NCI-H187 treated with DMSO at 0.1 percent for 48 hours (cell line): ENCODE data around the gene WAPL.
"Not testable (repeated sequence)": the region's sequence is repeated elsewhere in the genome, so short reads cannot be mapped to it uniquely, and the experiment has no call there.

Experiments
- DNase-seq: peaks from one replicate; lab custom pipeline; 2025; lab: John Stamatoyannopoulos, UW

WAPL gene, protein sequence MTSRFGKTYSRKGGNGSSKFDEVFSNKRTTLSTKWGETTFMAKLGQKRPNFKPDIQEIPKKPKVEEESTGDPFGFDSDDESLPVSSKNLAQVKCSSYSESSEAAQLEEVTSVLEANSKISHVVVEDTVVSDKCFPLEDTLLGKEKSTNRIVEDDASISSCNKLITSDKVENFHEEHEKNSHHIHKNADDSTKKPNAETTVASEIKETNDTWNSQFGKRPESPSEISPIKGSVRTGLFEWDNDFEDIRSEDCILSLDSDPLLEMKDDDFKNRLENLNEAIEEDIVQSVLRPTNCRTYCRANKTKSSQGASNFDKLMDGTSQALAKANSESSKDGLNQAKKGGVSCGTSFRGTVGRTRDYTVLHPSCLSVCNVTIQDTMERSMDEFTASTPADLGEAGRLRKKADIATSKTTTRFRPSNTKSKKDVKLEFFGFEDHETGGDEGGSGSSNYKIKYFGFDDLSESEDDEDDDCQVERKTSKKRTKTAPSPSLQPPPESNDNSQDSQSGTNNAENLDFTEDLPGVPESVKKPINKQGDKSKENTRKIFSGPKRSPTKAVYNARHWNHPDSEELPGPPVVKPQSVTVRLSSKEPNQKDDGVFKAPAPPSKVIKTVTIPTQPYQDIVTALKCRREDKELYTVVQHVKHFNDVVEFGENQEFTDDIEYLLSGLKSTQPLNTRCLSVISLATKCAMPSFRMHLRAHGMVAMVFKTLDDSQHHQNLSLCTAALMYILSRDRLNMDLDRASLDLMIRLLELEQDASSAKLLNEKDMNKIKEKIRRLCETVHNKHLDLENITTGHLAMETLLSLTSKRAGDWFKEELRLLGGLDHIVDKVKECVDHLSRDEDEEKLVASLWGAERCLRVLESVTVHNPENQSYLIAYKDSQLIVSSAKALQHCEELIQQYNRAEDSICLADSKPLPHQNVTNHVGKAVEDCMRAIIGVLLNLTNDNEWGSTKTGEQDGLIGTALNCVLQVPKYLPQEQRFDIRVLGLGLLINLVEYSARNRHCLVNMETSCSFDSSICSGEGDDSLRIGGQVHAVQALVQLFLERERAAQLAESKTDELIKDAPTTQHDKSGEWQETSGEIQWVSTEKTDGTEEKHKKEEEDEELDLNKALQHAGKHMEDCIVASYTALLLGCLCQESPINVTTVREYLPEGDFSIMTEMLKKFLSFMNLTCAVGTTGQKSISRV (N-terminal part only)

DNA sequence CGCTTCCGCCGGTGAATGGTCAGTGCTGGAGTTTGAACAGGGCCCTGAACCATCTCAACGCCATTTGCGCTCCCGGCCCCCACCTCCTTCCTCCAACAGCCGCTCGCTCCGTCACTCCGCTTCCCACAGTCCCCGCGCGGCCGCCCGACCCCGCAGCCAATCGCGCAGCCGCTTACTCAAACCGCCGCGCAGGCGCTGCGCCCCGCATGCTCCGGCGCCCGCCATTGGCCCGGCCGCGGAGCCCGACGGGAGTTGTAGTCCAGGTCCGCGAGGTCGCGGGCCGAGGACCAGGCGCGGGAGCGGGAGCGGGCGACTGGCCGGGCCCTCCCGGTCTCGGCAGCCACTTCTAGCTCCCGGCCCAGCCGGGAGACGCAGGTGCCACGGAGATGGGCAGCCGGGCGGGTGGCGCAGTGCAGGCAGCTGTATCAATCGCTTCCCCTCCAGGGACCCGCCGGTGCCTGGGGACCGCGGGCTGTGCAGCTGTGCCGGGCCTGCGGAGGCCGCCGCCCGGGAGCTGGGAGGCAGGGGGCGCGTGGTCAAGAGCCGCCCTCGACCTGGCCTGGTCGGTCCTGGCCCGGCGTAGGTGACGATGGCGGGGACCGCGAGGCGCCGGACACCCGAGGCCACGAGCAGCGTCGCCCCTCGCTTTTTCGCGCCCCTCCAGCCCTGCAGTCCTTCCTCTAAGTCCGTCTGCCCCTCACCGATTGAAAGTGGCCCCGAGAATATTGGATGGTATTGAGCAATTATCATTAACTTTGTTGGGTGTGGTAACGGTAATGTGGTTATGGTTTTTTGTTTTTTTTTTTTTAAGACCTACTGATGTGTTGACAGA is at the start of gene WAPL:
TSS of gene WAPL (minus strand) at position 115 of the 832 bp plus-strand sequence. CDS start 3,723 bp downstream, outside the sequence.
- DNase-seq = peak; percentile 9

DNA sequence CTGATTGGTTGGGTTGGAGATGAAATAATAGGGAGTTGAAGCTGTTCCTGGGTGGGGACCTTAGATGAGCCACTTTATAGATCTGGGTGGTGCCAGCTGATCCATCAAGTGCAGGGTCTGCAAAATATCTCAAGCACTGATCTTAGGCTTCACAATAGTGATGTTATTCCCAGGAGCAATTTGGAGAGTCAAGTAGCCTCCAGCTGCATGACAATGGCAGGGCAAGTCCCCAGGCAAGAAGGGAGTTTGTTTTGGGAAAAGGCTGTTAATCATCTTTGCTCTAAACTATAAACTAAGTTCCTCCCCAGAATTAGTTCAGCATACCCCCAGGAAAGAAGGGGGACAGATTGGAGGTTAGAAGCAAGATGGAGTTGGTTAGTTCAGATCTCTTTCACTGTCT is 47.7 kb upstream of the WAPL start:
- DNase-seq = no peak

DNA sequence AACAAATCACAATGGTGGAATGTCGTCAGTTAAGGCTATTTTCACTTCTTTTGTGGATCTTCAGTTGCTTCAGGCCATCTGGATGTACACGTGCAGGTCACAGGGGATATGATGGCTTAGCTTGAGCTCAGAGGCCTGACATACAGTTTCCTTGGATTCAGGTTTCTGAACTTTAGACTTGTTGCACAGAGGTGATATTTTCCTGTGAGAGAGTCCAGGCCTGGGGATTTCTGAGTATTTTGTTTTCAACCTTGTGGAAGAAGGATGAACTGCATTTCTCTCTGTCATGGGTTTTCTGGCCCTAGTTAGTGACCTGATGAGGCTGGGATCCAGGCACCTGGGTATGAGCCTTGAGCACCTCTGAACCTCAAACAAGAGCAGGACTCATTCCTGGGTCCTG is 44.9 kb upstream of the WAPL start:
- DNase-seq = not testable (repeated sequence)

DNA sequence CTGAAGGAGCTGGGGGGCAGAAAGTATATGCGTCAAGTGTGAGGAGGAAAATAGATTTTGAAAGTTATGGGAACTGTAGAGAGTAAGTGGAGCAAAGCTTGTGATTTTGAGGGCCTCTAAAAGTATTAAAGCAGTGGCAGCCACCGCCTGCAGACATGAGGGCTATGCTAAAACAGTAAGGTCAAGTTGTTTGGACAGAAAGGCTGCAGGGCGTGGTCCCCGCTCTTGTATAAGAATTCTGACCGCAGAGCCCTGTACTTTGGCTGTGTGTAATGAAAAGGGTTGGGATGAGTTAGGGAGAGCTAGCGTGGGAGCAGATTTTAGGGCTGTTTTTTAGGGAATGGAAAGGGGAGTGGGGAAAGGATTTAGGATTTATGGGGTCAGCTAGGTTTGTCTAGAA is 41.7 kb upstream of the WAPL start:
- not testable (repeated sequence) for DNase-seq

DNA sequence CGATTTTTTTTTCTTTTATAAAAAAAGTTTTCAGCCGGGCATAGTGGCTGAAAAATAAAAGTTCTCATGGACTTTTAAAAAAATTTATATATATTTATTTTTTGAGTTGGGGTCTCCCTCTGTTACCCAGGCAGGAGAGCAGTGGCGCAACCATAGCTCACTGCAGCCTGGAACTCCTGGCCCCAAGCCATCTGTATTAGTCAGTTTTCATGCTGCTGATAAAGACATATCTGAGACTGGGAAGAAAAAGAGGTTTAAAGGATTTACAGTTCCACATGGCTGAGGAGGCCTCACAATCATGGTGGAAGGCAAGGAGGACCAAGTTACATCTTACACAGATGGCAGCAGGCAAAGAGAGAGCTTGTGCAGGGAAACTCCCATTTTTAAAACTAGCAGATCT is 37.1 kb upstream of the WAPL start:
- not testable (repeated sequence) for DNase-seq

DNA sequence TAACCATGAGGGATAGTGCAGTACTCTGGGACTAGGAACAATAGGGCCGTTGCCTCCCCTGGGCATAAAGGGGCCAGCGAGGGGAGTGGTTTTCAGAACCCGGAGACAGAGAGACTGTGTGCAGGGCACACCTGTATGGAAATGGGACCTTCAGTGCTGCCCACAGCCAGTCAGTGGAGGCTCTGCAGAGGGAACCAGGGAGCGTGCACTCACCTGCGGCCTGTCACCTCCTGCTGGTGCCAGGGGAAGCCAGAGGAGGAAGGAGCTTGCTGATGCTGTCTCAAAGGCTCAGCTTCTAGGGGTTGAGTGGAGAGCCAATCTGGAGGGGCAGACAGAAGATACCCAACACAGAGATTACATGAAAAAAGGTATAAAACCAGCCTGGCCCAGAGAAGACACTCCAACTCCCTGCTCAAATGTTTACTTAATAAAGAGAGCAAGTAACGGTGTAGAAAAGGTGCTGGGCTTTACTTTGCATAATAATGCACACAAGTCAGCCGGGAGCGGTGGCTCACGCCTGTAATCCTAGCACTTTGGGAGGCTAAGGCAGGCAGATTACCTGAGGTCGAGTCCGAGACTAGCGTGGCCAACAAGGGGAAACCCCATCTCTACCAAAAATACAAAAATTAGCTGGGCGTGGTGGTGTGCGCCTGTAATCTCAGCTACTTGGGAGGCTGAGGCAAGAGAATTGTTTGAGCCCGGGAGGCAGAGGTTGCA is 35.5 kb upstream of the WAPL start:
- DNase-seq = peak; percentile 90

DNA sequence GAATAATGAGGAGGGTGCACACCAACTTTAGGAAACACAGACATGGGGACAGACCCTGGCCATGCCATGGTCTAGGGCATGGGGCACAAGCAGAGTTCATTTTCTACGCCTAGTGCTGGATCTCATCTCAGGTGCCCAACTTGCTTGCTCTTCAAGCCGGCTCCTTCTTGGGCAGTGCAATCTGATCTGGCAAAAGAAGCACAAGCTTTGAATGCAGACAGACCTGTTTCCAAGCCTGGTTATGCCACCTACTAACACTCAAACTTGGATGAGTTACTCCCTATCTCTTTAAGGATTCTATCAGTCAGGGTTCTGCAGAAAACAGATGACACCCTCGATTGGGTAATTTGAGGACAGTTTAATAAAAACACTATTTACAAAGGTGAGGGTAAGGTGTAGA is 34.9 kb upstream of the WAPL start:
- no peak for DNase-seq

DNA sequence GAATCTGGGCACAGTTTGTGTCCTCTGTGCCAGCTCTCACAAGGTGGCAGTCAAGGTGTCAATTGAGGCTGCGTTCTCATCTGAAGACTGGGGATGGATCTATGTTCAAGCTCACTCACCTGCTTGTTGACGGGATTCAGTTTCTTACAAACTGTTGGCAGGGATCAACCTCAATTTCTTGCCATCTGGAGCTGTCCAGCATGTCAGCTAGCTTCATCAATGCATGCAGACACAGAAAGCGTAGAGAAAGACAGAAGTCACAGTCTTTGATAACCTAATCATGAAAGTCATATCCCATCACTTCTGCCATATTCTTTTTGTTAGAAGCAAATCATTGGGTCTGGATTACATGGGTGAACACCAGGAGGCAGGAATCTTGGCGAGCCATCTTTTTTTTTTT is 32.0 kb upstream of the WAPL start:
- DNase-seq = no peak

DNA sequence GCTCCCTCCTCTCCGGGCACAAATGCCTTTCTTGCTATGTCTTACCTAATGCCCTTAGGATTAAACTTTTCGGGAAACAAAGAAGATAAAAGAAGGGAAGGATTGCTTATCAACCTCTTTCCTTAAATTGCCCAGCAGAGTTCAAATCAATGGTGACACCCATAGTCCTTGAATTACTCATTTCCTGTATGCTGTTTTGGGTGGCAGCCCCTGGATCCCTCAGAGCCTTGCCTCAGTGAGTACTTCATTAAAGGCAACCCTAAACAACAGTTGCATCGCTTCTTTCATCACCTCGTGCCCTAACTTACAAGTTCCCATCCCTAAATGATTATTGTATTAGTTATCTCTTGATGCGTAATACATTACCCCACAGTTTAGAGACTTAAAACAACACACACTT is 31.6 kb upstream of the WAPL start:
- no peak for DNase-seq

DNA sequence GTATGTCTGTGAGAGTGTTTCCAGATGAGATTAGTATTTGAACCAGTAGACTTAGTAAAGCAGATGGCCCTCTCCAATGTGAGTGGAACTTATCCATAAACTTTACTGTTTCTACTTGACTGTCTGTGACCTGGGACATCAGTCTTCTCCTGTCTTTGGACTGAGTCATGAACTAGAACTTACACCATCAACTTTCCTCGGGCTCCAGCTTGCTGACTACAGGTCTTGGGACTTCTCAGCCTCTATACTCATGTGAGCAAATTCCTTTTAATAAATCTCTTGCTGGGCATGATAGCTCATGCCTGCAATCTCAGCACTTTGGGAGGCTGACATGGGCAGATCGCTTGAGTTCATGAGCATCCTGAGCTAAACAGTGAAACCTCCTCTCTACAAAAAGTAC is 25.7 kb upstream of the WAPL start:
- DNase-seq = no peak

DNA sequence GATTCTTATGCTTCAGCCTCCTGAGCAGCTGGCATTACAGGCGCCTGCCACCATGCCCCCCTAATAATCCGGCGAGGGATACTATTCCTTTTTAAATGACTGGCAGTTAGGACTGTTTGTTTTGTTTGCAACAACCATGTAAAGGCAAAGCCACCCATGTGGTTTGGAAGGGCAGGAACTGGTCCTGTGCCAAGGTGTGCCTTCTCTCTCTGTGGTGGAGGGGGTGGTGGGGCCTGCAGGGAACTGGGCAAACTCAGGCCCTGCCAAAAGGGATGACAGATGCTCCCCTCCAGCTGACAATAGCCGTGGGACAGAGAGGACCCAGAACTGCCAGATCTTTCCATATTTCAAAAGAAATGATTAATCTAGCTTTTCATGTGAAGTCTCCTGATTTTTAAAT is 23.5 kb upstream of the WAPL start:
- DNase-seq = no peak

DNA sequence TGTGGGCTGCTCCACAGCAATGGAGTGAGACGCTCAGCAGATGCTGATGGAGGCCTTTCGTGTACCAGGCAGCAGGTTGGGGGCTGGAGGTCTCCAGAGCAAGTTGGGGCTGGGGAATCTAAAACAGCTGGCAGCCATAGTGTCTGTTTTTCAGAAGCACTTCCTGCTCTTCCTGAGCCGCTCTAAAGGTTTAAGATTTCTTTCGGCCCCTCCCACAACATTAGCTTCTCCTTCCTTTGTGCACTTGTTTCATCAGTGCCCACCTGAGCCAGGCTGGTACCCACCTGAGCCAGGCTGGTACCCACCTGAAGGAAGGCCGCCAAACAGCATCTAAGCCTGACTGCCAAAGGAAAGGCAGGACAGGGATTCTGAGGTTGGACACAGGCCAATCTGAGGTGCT is 18.4 kb upstream of the WAPL start:
- DNase-seq = no peak

DNA sequence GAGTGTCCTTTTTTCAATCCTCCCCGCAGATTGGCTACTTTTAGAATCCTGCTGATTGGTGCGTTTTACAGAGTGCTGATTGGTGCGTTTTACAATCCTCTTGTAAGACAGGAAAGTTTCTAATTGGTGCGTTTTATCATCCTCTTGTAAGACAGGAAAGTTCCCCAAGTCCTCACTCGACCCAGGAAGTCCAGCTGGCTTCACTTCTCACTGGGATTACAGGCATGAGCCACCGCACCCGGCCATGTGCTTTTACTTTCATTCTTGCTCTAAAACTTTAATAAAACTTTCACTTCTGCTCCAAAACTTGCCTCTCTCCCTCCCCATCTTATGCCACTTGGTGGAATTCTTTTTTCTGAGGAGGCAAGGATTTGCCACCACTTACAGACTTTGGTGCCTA is 17.0 kb upstream of the WAPL start:
- DNase-seq = no peak

DNA sequence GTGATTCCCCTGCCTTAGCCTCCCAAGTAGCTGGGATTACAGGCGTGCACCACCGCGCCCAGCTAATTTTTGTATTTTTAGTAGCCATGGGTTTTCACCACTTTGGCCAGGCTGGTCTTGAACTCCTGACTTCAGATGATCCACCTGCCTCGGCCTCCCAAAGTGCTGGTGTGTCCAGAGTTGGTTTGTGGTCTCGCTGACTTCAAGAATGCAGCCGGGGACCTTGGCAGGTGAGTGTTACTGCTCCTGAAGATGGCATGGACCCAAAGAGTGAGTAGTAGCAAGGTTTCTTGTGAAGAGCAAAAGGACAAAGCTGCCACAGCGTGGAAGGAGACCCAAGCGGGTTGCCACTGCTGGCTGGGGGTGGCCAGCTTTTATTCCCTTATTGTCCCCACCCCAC is 16.4 kb upstream of the WAPL start:
- DNase-seq = not testable (repeated sequence)

DNA sequence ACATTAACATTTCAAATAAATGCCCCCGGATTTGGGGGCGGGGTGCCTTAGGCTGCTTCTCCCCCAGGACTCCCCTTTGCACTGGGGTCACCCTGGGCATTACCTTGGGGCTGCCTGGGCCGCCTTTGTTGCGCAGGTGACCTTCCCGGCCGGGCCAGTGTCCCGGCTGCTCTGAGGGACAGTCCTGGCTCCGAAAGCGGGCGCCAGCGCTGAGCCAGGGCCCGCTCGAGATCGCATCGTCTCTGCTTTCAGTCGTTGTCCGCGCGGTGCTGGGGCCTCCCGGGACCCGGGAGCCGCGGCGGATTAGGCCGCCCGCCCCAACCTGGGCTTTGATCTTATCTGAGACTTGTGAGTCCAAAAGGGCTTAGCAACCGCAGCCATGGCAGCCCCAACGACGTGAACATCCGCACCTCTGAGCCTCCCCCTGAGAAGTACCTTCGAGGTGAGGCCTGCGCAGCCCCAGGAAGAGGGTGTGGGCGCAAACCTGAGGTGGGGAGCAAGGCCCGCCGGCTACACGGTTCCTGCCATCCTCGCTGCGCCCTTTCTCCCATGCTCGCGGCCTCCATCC is 14.8 kb upstream of the WAPL start:
- no peak for DNase-seq

DNA sequence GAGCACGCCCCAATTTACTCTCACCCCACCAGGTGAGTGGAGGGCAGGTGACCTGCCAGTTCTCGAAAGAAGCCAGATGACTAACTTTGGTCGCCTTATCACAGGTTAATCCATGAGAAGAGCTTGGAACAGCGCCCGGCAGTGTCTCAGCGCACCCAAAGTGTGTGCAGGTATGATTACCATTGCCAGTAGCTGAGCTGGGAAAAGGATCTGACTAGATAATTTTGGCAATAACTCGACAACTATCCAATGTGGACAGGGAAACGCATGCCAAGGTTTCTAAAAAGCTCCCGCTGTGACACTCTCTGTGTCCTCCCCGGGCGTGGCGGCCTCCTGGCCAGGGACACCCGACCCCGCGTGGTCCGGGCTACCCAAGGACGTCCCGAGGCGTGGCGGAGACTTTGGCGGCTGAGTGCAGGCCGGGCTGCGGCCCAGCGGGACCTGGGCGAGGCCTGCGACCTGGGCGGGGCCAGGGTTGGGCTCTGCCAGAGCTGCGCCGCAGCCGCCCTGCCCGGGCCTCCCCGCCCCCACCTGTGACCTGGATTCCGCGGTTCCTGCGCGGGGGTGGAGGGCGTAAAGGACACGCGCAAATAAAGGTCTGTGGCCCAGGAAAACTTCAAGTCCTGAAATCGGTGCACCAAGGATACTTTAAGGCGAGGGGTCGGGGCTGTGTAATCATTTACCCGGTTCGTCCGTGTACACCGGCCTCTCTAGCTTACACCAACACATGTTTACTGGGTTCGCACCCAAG is 13.7 kb upstream of the WAPL start:
- DNase-seq = no peak

DNA sequence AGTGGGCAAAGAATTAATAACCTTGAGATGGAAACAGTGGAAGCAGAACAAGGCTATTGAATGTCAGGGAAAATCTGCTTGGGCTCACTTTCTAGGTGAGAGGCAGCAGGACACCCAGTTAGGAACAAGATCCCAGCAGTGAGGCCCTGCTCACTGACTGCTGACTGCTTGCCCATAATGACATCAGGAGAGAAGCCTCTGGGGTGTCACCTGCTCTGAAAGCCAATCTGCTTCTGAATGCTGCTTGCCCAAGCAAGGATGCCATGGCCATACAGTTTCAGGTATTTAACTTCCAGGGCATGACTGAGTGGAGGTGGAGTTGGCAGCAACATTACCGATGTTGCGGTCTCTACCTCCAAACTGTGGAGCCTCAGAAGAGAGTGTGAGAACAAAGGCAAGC is 11.7 kb upstream of the WAPL start:
- DNase-seq = no peak

DNA sequence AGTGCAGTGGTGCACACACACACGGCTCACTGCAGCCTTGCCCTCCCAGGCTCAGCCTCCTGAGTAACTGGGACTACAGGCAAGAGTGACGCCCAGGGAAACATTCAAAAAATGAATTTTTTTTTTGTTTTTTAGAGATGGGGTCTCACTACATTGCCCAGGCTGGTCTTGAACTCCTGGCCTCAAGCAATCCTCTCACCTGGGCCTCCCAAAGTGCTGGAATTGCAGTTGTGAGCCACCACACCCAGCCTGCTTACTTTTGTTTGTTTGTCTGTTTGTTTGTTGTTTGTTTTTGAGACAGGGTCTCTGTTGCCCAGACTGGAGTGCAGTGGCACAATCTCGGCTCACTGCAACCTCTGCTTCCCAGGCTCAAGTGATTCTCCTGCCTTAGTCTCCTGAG is 7.1 kb upstream of the WAPL start:
- DNase-seq = not testable (repeated sequence)

DNA sequence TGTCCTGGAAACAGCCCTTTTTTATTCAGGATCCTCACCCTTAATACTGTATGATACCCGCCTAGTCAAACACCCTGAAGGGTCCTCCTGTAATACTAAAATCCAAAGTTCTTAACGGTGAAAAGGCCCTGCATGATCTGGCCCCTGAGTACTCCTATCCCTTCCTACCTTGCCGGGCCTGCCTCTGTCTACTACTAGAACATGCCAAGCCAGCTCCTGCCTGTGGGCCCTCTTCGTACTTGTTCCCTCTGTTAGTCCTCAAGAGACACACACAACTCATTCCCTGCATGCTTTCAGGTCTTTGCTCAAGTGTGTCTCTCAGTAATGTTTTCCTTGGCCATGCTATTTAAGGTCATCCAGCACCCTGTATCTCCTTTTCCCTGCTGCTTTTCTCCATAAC is 5.0 kb upstream of the WAPL start:
- no peak for DNase-seq

DNA sequence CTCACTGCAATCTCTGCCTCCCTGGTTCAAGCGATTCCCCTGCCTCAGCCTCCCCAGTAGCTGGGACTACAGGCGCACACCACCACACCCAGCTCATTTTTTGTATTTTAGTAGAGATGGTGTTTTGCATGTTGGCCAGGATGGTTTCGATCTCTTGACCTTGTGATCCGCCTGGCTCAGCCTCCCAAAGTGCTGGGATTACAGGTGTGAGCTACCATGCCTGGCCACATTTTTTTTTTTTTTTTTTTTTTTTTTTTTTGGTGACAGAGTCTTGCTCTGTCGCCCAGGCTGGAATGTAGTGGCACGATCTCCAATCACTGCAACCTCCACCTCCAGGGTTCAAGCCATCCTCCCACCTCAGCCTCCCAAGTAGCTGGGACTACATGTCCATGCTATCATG is 4.1 kb upstream of the WAPL start:
- DNase-seq = not testable (repeated sequence)
